GM19468 (cell line): ENCODE results near the gene PDPK1.
"Not testable (repeated sequence)": the region's sequence is repeated elsewhere in the genome, so short reads cannot be mapped to it uniquely, and the experiment has no call there.

Source experiments
- ATAC-seq: cut with Tn5 transposase; IDR thresholded peaks from one replicate; pipeline ENCODE4 v1.9.1; 2021; ENCODE audit warnings: mild to moderate bottlenecking, moderate library complexity, moderate number of reproducible peaks; ENCODE audit not compliant: unreplicated experiment; ENCODE audit errors: extremely low read depth

PDPK1 gene

GRCh38 chr16:2520784-2521531, 16.9 kb upstream of the PDPK1 start:
- ATAC-seq: peak; percentile 36

GRCh38 chr16:2523801-2524231, 14.0 kb upstream of the PDPK1 start:
- no peak for ATAC-seq

- no peak for ATAC-seq
Measured at GRCh38 chr16:2524339-2524938, 13.4 kb upstream of the PDPK1 start.

DNA sequence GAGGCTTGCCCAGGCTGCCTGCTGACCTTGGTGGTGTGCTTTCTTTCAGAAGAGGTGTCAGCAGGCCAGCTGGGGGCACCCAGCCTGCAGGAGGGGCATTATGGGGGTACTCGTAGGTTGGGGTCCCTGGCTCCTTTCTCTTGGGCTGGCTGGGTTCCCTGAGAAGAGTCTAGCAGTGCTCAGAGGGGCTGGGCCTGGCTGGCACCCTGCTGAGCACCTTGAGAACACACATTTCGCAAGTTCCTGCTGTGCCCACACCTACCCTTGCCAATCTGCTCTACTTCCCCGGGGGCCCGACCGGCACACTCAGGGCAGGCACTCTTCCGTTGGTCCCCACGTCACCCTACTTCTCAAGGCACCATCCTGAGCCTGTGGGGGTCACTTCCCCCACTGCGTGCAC, 11.7 kb upstream of the PDPK1 start:
- no peak for ATAC-seq

- ATAC-seq: no peak
Measured at GRCh38 chr16:2527071-2527783, 10.6 kb upstream of the PDPK1 start.

DNA sequence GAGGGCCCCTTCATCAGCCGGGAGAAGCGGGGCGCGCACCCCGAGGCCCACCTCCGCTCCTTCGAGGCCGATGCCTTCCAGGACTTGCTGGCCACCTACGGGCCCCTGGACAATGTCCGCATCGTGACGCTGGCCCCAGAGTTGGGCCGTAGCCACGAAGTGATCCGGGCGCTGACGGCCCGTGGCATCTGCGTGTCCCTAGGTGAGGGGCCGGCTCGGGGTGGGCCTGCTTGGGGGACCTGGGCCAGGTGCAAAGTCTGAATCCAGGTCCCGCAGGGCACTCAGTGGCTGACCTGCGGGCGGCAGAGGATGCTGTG, 10.1 kb upstream of the PDPK1 start:
- no peak for ATAC-seq

DNA sequence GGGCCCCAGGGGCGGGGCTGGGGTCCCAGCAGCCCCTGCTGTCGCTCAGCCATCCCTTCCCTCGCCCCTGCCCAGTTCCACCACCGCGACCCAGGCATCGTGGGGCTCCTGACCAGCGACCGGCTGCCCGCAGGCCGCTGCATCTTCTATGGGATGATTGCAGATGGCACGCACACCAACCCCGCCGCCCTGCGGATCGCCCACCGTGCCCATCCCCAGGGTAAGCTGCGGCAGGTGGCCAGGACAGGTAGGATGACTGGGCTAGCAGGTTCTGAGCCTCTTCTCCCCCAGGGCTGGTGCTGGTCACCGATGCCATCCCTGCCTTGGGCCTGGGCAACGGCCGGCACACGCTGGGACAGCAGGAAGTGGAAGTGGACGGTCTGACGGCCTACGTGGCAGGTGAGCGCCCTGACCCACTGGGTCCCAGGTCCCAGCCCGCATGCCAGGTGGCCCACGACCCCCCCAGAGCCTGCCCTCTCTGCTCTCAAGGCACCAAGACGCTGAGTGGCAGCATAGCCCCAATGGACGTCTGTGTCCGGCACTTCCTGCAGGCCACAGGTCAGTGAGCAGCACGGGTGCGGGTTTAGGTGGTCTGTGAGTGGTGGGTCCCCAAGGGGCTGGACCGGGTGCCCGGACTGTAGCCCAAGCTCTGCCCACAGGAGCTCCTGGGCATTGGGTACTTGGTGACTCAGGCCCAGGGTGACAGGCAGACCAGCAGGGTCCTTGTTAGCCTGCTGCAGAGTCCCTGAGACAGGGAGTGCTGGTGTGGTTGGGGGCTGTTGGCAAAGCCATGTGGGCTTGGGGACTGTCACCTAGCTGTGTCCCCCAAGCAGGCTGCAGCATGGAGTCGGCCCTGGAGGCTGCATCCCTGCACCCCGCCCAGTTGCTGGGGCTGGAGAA, 9.4 kb upstream of the PDPK1 start:
- no peak for ATAC-seq

- ATAC-seq: no peak
Measured at GRCh38 chr16:2529061-2529931, 8.5 kb upstream of the PDPK1 start.

DNA sequence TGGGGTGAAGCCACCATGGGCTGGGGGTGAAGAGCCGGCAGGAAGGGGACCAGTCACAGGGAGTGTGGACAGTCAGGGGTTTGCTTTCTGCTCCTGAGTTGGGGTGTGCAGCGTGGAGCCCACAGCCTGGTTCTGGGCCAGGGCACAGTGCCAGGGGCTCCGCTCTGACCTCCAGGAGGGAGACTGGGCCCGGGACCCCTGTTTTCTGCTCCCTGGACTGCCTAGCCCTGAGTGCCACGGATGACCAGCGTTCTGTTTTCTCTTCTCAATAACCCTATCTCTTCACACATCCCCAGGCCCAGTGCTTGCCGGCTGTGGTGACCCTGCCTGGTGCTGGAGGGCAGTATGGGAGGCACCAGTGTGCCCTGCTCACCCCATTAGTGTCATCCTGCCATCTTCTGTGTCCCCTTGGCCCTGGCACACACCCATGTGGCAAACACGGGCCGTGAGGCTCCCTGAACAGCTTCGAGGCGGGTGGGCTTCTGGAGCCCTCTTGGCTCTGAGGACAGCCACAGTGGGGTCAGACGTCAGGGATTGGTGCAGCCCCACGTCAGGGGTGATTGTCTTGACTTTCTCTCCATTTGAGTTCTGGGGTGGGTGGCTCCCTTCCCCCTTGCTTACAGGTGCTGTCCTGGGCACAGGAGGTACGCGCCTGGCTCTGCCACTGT, 7.7 kb upstream of the PDPK1 start:
- no peak for ATAC-seq

GRCh38 chr16:2530629-2531318, 7.0 kb upstream of the PDPK1 start:
- no peak for ATAC-seq

- ATAC-seq: no peak
Measured at GRCh38 chr16:2531371-2531695, 6.5 kb upstream of the PDPK1 start, which contains the start of gene CEMP1. Gene CEMP1, minus strand, starts transcription at chr16:2531408. Its CDS starts 335 bp downstream, at chr16:2531073.

DNA sequence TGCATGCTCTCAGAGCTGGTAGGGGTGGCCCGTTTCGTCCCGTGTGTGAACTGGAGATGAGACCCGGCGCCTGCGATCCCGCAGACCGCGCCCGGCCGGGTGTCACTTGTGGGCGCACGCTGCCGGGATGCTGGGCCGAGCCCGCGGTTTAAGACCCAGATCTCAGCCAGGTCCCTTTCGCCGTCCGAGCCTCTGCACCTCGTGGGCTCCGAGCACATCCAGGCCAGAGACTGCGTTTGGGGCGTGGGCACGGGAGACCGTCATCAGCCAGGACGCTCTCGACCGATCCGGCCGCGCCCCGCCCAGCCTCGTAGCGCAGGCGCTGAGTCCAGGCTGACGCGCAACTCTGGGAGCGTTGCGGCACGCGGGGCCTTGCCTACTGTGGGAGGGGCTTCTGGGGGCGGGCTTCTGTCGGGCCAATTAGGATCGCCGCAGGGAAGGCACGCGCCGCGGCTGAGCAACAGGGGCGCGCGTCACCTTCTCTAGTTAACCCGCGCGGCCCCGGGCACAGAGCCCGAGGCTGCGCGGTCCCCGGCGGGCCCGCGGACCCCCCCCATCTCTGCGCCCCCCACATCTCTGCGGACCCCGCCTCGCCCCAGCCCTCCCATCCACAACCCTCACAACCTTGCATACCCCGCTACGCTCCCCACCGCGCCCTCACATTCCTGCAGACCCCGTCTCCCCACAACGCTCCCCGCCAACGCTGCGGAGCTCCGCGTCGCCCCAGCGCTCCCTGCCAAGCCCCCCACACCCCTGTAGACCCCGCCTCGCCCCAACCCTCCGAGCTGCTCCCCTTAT, 5.9 kb upstream of the PDPK1 start:
- peak; percentile 59 for ATAC-seq

- no peak for ATAC-seq
Measured at GRCh38 chr16:2532494-2533141, 5.2 kb upstream of the PDPK1 start.

DNA sequence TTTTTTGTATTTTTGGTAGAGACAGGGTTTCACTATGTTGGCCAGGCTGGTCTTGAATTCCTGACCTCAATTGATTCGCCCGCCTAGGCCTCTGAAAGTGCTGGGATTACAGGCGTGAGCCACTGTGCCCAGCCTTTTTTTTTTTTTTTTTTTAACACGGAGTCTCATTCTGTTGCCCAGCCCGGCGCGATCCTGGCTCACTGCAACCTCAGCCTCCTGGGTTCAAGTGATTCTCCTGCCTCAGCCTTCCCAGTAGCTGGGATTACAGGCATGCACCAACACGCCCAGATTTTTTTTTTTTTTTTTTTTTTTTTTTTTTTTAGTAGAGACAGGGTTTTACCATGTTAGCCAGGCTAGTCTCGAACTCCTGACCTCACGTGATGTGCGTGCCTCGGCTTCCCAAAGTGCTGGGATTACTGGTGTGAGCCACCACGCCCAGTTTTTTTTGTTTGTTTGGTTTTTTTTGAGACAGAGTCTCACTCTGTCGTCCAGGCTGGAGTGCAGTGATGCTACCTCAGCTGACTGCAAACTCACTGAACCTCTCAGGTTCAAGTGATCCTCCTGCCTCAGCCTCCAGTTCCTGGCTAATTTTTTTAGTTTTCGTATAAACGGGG, 4.6 kb upstream of the PDPK1 start:
- not testable (repeated sequence) for ATAC-seq

DNA sequence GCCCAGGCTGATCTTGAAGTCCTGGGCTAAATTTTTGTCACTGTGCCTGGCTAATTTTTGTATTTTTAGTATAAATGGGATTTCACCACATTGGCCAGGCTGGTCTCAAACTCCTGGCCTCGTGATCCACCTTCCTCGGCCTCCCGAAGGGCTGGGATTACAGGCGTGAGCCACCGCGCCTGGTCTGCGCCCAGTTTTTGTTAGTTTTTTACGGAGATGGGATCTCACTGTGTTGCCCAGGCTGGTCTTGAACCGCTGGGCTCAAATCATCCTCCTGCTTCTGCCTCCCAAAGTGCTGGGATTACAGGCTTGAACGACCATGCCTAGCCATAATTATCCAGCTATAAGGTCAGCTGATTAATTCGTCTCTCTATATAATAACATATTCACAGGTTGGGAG, 3.9 kb upstream of the PDPK1 start:
- ATAC-seq: no peak

GRCh38 chr16:2534335-2534734, 3.5 kb upstream of the PDPK1 start:
- ATAC-seq: not testable (repeated sequence)

- no peak for ATAC-seq
Measured at GRCh38 chr16:2535625-2536013, 2.2 kb upstream of the PDPK1 start.
